ENCODE results near the gene CAMK2A. TPM values are rescaled to one million over a fixed set of nuclear protein-coding genes. Genes with fewer than 3 reads are reported as not detected.
"Not testable (repeated sequence)": the region's sequence is repeated elsewhere in the genome, so short reads cannot be mapped to it uniquely, and the experiment has no call there.

CAMK2A gene
- total RNA-seq, 1 donor from 2014 or later: 0.30 TPM

DNA sequence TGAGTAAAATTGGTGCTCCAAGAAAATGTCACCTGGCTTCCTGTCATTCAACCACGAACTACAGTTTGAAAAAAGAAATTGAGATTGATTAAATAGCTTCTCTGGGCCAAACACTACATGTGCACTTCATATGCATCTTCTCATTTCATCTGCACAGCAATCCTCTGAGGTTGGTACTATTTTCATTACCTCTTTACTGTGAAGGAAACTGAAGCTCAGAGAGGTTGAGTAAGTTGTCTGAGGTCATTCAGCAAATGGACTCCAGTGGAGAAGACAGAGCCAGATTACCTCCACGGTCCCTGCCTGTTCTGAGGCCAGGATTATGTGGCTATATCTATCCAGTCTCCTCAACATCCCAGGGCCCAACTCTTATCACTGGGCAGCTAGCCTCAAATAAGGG lies 53.3 kb downstream of the CAMK2A start:
- H3K27me3 Mint-ChIP-seq (ENCODE audit: low read depth): no peaks in the 10 kb centered on the region
- H3K9me3 Mint-ChIP-seq: no peaks in the 10 kb centered on the region
- DNase-seq (ENCODE audit: low read depth, low spot score): no peak
- peaks cover 7% of the 10 kb centered on the region for H3K4me1 Mint-ChIP-seq
- no peak overlapping the region for H3K4me3 Mint-ChIP-seq
- TF ChIP-seq, protein P1, sequence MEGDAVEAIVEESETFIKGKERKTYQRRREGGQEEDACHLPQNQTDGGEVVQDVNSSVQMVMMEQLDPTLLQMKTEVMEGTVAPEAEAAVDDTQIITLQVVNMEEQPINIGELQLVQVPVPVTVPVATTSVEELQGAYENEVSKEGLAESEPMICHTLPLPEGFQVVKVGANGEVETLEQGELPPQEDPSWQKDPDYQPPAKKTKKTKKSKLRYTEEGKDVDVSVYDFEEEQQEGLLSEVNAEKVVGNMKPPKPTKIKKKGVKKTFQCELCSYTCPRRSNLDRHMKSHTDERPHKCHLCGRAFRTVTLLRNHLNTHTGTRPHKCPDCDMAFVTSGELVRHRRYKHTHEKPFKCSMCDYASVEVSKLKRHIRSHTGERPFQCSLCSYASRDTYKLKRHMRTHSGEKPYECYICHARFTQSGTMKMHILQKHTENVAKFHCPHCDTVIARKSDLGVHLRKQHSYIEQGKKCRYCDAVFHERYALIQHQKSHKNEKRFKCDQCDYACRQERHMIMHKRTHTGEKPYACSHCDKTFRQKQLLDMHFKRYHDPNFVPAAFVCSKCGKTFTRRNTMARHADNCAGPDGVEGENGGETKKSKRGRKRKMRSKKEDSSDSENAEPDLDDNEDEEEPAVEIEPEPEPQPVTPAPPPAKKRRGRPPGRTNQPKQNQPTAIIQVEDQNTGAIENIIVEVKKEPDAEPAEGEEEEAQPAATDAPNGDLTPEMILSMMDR (conservative IDR thresholded peaks at IDR 0.05): no peak
- no peaks in the 10 kb centered on the region for H3K36me3 Mint-ChIP-seq (ENCODE audit: low read depth)
- H3K27ac Mint-ChIP-seq (ENCODE audit: unreplicated experiment): no peak overlapping the region

DNA sequence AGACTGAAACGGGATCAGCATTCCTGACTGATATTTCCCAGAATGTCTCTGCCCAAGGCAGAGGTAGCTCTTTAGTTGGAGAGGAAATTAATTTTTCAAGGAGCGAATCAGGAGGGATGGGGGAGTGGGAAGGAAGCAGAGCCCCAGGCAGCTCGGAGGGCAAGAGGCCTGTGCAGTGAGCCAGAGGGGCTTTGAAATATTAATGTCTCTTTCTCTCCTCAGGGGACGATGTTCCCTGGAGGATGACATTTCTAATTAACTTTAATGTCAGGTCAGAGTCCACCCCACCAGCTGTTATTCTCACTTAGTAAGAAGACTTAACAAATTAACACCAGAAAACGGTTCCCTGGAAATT lies 54.1 kb downstream of the CAMK2A start:
- no peak for DNase-seq (ENCODE audit: low read depth, low spot score)
- Mint-ChIP-seq H3K27ac (ENCODE audit: unreplicated experiment) (peak overlapping the region; percentile 57), H3K4me3 (no peak overlapping the region), H3K4me1 (peaks cover 7% of the 10 kb centered on the region), H3K36me3 (ENCODE audit: low read depth) (no peaks in the 10 kb centered on the region), H3K27me3 (ENCODE audit: low read depth) (no peaks in the 10 kb centered on the region), H3K9me3 (no peaks in the 10 kb centered on the region)
- TF ChIP-seq, protein P1 (conservative IDR thresholded peaks at IDR 0.05): no peak

DNA sequence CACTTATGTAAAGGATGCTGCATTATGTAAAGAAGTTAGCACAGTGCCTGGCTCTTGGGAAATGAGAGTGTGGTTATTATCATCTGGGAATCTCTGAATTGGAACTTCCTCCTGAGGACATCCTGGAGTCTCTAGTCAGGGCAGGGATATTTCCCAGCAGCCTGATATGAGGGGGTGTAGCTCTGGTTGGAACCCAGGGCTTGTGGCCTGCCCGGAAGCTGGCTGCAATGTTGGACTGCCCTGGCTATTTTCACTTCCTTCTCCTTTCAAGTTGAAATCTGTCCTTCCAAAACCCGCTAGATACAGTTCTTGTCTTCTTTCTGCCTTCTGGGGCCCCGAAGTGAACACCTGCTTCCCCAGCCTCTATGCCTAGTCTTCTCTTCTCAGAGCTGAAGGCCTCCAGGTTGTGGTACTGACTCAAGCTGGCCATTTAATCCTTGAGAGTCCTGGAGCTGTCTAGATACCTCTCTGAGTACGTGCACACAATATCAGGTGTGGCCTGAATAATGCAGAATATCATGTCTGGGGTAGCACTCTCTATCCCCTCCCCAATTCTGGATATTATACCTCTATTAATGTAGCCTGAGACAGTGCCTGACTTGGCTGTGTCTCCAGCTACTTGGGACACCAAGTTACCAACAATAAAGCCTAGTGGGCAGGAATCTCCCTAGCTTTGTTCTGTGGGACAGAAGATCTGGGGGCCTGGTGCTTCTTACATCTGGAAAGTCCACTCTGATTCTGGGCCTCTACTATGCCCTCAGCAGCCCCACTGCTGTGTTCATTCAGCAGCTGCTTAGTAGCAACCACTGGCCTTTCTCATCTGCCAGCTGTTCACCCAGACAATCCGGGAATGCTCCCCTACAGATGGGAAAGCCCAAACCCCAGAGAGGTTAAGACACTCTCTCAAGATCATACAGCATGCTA lies 54.7 kb downstream of the CAMK2A start:
- Mint-ChIP-seq H3K4me3 (no peak overlapping the region), H3K27me3 (ENCODE audit: low read depth) (no peaks in the 10 kb centered on the region), H3K27ac (ENCODE audit: unreplicated experiment) (peak overlapping the region; percentile 25), H3K9me3 (no peaks in the 10 kb centered on the region), H3K36me3 (ENCODE audit: low read depth) (no peaks in the 10 kb centered on the region), H3K4me1 (peaks cover 7% of the 10 kb centered on the region)
- TF ChIP-seq, protein P1 (conservative IDR thresholded peaks at IDR 0.05): no peak
- no peak for DNase-seq (ENCODE audit: low read depth, low spot score)

DNA sequence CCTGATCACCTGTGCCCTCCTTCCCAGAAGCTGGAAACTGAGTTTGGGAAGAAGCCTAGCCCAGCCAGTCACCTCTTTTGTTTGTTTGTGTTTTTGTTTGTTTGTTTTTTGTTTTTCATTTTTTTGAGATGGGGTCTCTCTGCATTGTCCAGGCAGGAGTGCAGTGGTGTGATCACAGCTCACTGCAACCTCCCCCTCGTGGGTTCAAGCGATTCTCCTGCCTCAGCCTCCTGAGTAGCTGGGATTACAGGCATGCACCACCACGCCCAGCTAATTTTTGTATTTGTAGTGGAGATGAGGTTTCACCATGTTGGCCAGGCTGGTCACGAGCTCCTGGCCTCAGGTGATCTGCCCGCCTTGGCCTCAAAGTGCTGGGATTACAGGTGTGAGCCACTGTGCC lies 55.9 kb downstream of the CAMK2A start:
- H3K9me3 Mint-ChIP-seq; H3K36me3 Mint-ChIP-seq (ENCODE audit: low read depth); H3K27ac Mint-ChIP-seq (ENCODE audit: unreplicated experiment); DNase-seq (ENCODE audit: low read depth, low spot score); H3K27me3 Mint-ChIP-seq (ENCODE audit: low read depth); H3K4me3 Mint-ChIP-seq; H3K4me1 Mint-ChIP-seq: not testable (repeated sequence)

DNA sequence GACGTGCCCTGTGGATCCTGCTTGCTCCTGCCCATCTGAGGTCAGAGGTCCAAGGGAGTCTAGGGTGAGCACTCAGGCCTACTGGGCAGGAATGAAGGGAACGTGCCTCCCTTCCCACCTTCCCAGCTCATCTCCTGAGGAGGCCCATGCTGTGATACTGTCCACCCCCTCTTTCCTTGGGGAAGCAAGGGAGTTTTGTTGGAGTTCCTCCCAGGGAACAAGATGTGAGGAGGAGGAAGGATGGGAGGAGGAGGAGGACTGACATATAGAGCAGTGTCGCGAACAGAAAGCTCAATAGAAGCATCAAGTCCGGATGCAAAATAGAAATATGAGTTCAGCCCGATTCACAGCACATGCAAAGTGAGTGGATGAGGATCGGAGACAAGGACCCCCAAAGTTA lies 58.7 kb downstream of the CAMK2A start:
- TF ChIP-seq, protein P1 (conservative IDR thresholded peaks at IDR 0.05): no peak
- no peaks in the 10 kb centered on the region for H3K27me3 Mint-ChIP-seq (ENCODE audit: low read depth)
- DNase-seq (ENCODE audit: low read depth, low spot score): no peak
- H3K4me3 Mint-ChIP-seq: no peak overlapping the region
- peaks cover 7% of the 10 kb centered on the region for H3K4me1 Mint-ChIP-seq
- H3K36me3 Mint-ChIP-seq (ENCODE audit: low read depth): no peaks in the 10 kb centered on the region
- peak overlapping the region; percentile 84 for H3K27ac Mint-ChIP-seq (ENCODE audit: unreplicated experiment)
- H3K9me3 Mint-ChIP-seq: no peaks in the 10 kb centered on the region

DNA sequence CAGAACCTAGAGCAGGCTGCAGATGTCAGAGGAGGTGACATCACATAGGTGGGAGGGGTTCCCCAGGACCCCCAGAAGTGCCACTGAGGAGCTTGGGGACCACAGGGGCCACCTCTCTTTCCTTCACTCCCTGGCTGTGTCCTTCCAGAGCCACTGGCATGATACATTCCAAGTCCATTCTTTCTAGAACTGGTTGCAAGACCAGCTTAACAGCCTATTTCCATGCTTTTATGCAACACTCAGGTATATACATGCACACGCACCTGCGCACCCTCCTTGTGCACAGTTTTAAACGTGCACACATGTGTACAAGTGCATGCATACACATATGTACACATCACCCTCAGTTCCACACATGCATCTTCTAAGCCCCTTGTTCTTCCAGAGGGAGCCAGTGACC lies 60.0 kb downstream of the CAMK2A start:
- TF ChIP-seq, protein P1 (conservative IDR thresholded peaks at IDR 0.05): no peak
- DNase-seq (ENCODE audit: low read depth, low spot score): no peak
- no peak overlapping the region for H3K27ac Mint-ChIP-seq (ENCODE audit: unreplicated experiment)
- no peaks in the 10 kb centered on the region for H3K27me3 Mint-ChIP-seq (ENCODE audit: low read depth)
- H3K4me1 Mint-ChIP-seq: peaks cover 3% of the 10 kb centered on the region
- H3K9me3 Mint-ChIP-seq: no peaks in the 10 kb centered on the region
- no peaks in the 10 kb centered on the region for H3K36me3 Mint-ChIP-seq (ENCODE audit: low read depth)
- no peak overlapping the region for H3K4me3 Mint-ChIP-seq

Data from neural crest cell (in vitro differentiated cells).